ENCODE data around the gene UBE2J2.

UBE2J2 gene

DNA sequence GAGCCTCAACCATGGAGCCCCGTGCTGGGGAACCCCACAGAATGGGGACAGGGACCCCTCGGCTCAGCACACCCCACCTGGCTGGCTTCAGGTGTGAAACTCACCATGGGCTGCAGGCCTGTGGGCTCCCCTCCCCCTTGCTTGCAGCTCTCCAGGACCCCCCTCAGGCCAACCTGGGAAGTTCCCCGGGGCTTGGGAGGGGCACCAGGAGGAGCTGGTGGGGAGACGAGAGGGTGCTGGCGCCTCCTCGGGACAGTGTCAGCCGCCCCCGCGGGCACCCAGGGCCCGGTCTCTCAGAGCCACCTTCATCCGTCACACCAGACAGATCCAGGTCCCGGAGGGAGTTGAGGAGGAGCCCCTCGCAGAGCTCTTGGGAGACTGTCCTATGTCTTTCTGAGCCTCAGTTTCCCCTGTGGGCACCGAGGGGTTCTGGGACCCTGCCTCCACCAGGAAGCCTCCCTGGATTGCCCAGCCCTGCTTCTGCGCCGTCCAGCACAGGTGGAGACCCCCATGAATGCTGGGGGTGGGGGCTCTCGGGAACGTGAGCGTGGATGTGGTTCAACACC, 66.6 kb downstream of the UBE2J2 start:
- no peak for DNase-seq

GRCh38 chr1:1206376-1206965, 67.2 kb downstream of the UBE2J2 start, which contains the start of gene TNFRSF18:
Gene TNFRSF18, minus strand, starts transcription at chr1:1206592. Its CDS starts 21 bp downstream, at chr1:1206571.
- no peak for DNase-seq

- no peak for DNase-seq
Observed at GRCh38 chr1:1205769-1206375, 67.8 kb downstream of the UBE2J2 start.

DNA sequence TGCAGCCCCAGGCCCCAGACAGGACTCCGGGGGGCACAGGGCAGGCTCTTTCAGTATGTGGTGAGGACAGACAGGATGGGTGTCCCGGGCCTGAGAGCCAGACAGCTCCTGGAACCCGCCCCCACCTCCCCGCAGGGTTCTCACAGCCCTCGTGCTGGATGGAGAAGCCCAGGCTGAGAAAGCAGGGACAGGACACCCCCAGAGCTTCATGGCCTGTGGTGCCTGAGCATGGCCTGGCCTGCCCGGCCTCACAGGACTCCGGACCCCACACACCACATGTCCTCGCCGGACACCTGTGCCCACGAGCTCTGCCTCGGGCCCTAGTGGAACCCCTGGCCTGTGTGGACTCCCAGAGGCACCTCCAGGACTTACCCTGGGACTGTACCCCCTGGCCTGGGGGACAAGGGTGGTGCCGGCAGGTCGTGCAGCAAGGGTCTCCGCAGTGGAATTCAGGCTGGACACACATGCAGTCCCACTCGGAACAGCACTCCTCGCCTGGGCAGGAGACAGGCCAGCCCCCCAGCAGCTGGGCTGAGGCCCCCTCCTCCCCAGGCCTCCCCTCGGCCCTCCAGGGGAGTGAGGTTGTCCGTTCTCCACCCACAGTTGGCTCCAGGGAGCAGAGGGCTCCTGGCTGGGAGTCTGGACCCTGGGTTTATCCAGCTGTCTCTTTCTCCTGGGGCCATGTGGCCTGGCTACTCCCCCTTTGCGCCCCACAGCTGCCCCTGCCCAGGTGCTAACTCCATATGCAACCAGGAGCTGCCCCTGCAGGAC, 68.5 kb downstream of the UBE2J2 start:
- DNase-seq, result no peak

GRCh38 chr1:1204425-1204920, 69.2 kb downstream of the UBE2J2 start:
- no peak for DNase-seq

Data from fibroblast of upper back skin (primary cell).